HepG2 (cell line): ENCODE measurements around the gene ATAD3C. TPM values are rescaled to one million over a fixed set of nuclear protein-coding genes. Genes with fewer than 3 reads are reported as not detected.
A peak's percentile ranks its signal among the peaks of the same experiment; 100 is the strongest.

ENCODE experiments used
- ATF7-NPFF ChIP-seq: sonication (generic); formaldehyde crosslinking; IDR thresholded peaks from 2 replicates; pipeline ENCODE4 v1.8.1; 2023; ENCODE audit warnings: mild to moderate bottlenecking, low read depth, missing genetic modification reagents, moderate library complexity
- CEBPG ChIP-seq: IDR thresholded peaks from 2 replicates; pipeline ENCODE4 v1.6.1; 2016
- MAFF ChIP-seq: IDR thresholded peaks from 2 replicates; pipeline ENCODE4 v1.6.1; 2011; ENCODE audit warnings: low read depth, low read length, improper control_type of control experiment
- MIXL1 ChIP-seq: IDR thresholded peaks from 2 replicates; pipeline ENCODE4 v1.6.1; 2016
- REXO4 ChIP-seq: sonication (generic); formaldehyde crosslinking; IDR thresholded peaks from 2 replicates; pipeline ENCODE4 v1.8.0; 2022; ENCODE audit warnings: missing genetic modification reagents, mild to moderate bottlenecking, borderline replicate concordance
- RXRB ChIP-seq: IDR thresholded peaks from 2 replicates; pipeline ENCODE4 v1.6.1; 2016; ENCODE audit warnings: borderline replicate concordance, missing genetic modification reagents, missing compliant biosample characterization
- SRSF9 ChIP-seq: fragments of 200-400 bp; formaldehyde crosslinking; IDR thresholded peaks from 2 replicates; pipeline ENCODE4 v1.6.1; 2018; ENCODE audit warnings: borderline replicate concordance, mild to moderate bottlenecking, low read depth, low read length; ENCODE audit not compliant: insufficient read depth, poor library complexity, severe bottlenecking
- TAF15 ChIP-seq: fragments of 200-400 bp; formaldehyde crosslinking; IDR thresholded peaks from one replicate; pipeline ENCODE4 v1.6.1; 2018; ENCODE audit warnings: mild to moderate bottlenecking, low read depth, low read length; ENCODE audit not compliant: poor library complexity, severe bottlenecking
- TBX3 ChIP-seq: fragments of 450-650 bp; IDR thresholded peaks from 2 replicates; pipeline ENCODE4 v1.6.1; 2017; ENCODE audit warnings: antibody characterized with exemption, mild to moderate bottlenecking, inconsistent platforms, borderline replicate concordance
- ZFAT ChIP-seq: sonication (generic); formaldehyde crosslinking; conservative IDR thresholded peaks from 2 replicates; pipeline ENCODE4 v1.8.1; 2023; ENCODE audit warnings: missing genetic modification reagents, inconsistent platforms
- ZNF343 ChIP-seq: sonication (generic); formaldehyde crosslinking; IDR thresholded peaks from 2 replicates; pipeline ENCODE4 v1.4.0; 2020; ENCODE audit warnings: mild to moderate bottlenecking, missing genetic modification reagents
- ZNF451 ChIP-seq: sonication (generic); formaldehyde crosslinking; IDR thresholded peaks from 2 replicates; pipeline ENCODE4 v1.5.0; 2020; ENCODE audit warnings: mild to moderate bottlenecking, missing genetic modification reagents
- ZNF572 ChIP-seq: sonication (generic); formaldehyde crosslinking; IDR thresholded peaks from 2 replicates; pipeline ENCODE4 v1.5.1; 2020; ENCODE audit warnings: mild to moderate bottlenecking, missing genetic modification reagents
- ZNF614 ChIP-seq: IDR thresholded peaks from 2 replicates; pipeline ENCODE4 v1.6.1; 2018; ENCODE audit warnings: missing biosample characterization, missing genetic modification reagents, inconsistent platforms, borderline replicate concordance
- ZNF619 ChIP-seq: sonication (generic); formaldehyde crosslinking; IDR thresholded peaks from 2 replicates; pipeline ENCODE4 v1.4.0; 2020; ENCODE audit warnings: mild to moderate bottlenecking, missing genetic modification reagents
- ZNF879 ChIP-seq: sonication (generic); formaldehyde crosslinking; IDR thresholded peaks from 2 replicates; pipeline ENCODE4 v1.8.1; 2023; ENCODE audit warnings: missing genetic modification reagents
- ZSCAN20 ChIP-seq: sonication (generic); formaldehyde crosslinking; IDR thresholded peaks from 2 replicates; pipeline ENCODE4 v1.4.0; 2020; ENCODE audit warnings: missing genetic modification reagents, mild to moderate bottlenecking, borderline replicate concordance
- ZSCAN29 ChIP-seq: sonication (generic); formaldehyde crosslinking; conservative IDR thresholded peaks from 2 replicates; pipeline ENCODE4 v1.4.0; 2020; ENCODE audit warnings: mild to moderate bottlenecking, missing genetic modification reagents
- polyA plus RNA-seq, 8 experiments: library from polyadenylated mRNA; depleted of rRNA in 3 of 8; stranded (reverse) in 7 of 8; unstranded in 1 of 8; fragments of >200 nt; fragmentation: Illumina TruSeq in 4 of 8; extraction: Trizol in 4 of 8; gene quantifications; 2 replicates each; pipeline versions ENCODE4 v1.2.1 to v1.2.3, GENCODE V29; 2011 to 2016; ENCODE audit warnings: low read depth in 4 of 8, missing spikeins in 1 of 8, mixed read lengths in 1 of 8; ENCODE audit not compliant: insufficient read depth in 1 of 8
- total RNA-seq, 5 experiments: library from RNA; depleted of rRNA; stranded (reverse); fragments of >200 nt; fragmentation: Illumina TruSeq; extraction: Trizol; gene quantifications; 2 replicates each; pipeline ENCODE4 v1.2.3, GENCODE V29; 2016; ENCODE audit warnings: low read depth in 1 of 5
- TF ChIP-seq, protein P1 (sequence below): sonication (generic); formaldehyde crosslinking; conservative IDR thresholded peaks from 2 replicates; pipeline ENCODE4 v1.8.0; 2022; ENCODE audit warnings: low read depth, missing genetic modification reagents
- TF ChIP-seq, protein P2 (sequence below): sonication (generic); formaldehyde crosslinking; conservative IDR thresholded peaks from 2 replicates; pipeline ENCODE4 v1.4.0; 2020; ENCODE audit warnings: missing genetic modification reagents
- TF ChIP-seq, protein P3 (sequence below): IDR thresholded peaks from 2 replicates; pipeline ENCODE4 v1.6.1; 2018; ENCODE audit warnings: missing genetic modification reagents
- TF ChIP-seq, protein P4 (sequence below): sonication (generic); formaldehyde crosslinking; IDR thresholded peaks from 2 replicates; pipeline ENCODE4 v1.4.0; 2020; ENCODE audit warnings: mild to moderate bottlenecking, missing genetic modification reagents
- TF ChIP-seq, protein P5 (sequence below): sonication (generic); formaldehyde crosslinking; IDR thresholded peaks from 2 replicates; pipeline ENCODE4 v1.8.0; 2022; ENCODE audit warnings: missing genetic modification reagents, low read depth, mild to moderate bottlenecking, borderline replicate concordance

ATAD3C gene
- total and polyA plus RNA-seq, 2 of the 13 experiments (the other 11 are each of a cell fraction or from before 2014, with no cell fraction given): 2.4 to 3.2 TPM

DNA sequence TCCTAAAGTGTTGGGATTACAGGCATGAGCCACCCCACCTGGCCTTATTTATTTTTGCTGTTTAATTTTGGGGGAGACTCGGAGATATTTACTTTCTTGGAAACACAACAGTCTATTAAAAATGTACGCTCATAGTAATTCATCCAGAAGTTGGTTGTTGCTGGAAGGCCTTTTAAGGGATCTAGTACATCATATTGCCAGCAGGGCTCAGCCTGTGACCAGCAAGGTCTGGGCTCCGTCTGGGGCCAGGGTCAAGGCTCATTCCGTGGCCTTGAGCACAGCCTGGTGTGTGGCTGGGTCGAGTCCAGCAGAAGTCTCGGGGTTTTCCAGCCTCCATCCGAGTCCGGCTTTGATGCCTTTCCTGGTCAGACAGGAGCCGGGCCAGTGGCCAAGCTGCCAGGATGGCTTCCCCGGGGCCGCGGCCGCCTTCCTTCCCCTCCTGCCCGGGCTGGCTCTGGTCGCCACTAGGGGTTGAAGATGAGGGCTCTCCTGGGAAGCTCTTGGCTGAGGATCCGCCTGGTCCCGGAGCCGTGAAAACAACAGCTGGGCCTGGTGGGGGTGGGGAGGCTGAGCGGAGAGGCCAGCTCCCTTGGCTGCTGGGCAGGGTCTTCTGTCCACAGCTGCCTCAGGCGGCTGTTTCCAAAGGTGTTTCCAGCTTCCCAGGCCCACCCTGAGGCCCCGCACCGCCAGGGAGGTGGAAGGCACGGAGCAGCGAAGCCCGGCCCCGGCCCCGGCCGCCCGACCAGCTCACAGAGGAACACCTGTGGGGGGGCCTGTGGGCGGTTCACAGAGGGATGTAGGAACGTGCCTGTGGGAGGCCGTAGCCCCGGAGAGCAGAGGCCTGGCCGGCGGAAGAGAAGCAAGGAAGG, 19.1 kb upstream of the ATAD3C start (continued):
- TF ChIP-seq, protein P1, sequence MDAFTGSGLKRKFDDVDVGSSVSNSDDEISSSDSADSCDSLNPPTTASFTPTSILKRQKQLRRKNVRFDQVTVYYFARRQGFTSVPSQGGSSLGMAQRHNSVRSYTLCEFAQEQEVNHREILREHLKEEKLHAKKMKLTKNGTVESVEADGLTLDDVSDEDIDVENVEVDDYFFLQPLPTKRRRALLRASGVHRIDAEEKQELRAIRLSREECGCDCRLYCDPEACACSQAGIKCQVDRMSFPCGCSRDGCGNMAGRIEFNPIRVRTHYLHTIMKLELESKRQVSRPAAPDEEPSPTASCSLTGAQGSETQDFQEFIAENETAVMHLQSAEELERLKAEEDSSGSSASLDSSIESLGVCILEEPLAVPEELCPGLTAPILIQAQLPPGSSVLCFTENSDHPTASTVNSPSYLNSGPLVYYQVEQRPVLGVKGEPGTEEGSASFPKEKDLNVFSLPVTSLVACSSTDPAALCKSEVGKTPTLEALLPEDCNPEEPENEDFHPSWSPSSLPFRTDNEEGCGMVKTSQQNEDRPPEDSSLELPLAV (CRISPR knock-in tag): no peak
- TF ChIP-seq MIXL1 (CRISPR knock-in tag) (no peak), ATF7-NPFF (CRISPR knock-in tag) (peak; percentile 47; the same call in 1 of the 2 replicates), CEBPG (CRISPR knock-in tag) (no peak), MAFF (no peak), ZNF343 (CRISPR knock-in tag) (no peak), SRSF9 (no peak), TBX3 (no peak), ZNF619 (CRISPR knock-in tag) (peak; percentile 18; the same call in 1 of the 2 replicates), ZSCAN20 (CRISPR knock-in tag) (no peak), ZNF879 (CRISPR knock-in tag) (no peak), ZFAT (CRISPR knock-in tag) (no peak), ZNF572 (CRISPR knock-in tag) (peak; percentile 85; the same call in 1 of the 2 replicates), REXO4 (CRISPR knock-in tag) (no peak), ZNF451 (CRISPR knock-in tag) (no peak), ZNF614 (CRISPR knock-in tag) (no peak), TAF15 (no peak), ZSCAN29 (CRISPR knock-in tag) (0 out of 2 replicates have a peak, but pooled peaks have one; percentile 28), RXRB (no peak)
- TF ChIP-seq, protein P2, sequence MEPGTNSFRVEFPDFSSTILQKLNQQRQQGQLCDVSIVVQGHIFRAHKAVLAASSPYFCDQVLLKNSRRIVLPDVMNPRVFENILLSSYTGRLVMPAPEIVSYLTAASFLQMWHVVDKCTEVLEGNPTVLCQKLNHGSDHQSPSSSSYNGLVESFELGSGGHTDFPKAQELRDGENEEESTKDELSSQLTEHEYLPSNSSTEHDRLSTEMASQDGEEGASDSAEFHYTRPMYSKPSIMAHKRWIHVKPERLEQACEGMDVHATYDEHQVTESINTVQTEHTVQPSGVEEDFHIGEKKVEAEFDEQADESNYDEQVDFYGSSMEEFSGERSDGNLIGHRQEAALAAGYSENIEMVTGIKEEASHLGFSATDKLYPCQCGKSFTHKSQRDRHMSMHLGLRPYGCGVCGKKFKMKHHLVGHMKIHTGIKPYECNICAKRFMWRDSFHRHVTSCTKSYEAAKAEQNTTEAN (CRISPR knock-in tag): no peak
- TF ChIP-seq, protein P3, sequence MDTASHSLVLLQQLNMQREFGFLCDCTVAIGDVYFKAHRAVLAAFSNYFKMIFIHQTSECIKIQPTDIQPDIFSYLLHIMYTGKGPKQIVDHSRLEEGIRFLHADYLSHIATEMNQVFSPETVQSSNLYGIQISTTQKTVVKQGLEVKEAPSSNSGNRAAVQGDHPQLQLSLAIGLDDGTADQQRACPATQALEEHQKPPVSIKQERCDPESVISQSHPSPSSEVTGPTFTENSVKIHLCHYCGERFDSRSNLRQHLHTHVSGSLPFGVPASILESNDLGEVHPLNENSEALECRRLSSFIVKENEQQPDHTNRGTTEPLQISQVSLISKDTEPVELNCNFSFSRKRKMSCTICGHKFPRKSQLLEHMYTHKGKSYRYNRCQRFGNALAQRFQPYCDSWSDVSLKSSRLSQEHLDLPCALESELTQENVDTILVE (CRISPR knock-in tag): no peak
- TF ChIP-seq, protein P4, sequence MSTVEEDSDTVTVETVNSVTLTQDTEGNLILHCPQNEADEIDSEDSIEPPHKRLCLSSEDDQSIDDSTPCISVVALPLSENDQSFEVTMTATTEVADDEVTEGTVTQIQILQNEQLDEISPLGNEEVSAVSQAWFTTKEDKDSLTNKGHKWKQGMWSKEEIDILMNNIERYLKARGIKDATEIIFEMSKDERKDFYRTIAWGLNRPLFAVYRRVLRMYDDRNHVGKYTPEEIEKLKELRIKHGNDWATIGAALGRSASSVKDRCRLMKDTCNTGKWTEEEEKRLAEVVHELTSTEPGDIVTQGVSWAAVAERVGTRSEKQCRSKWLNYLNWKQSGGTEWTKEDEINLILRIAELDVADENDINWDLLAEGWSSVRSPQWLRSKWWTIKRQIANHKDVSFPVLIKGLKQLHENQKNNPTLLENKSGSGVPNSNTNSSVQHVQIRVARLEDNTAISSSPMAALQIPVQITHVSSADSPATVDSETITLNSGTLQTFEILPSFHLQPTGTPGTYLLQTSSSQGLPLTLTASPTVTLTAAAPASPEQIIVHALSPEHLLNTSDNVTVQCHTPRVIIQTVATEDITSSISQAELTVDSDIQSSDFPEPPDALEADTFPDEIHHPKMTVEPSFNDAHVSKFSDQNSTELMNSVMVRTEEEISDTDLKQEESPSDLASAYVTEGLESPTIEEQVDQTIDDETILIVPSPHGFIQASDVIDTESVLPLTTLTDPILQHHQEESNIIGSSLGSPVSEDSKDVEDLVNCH (CRISPR knock-in tag): no peak
- TF ChIP-seq, protein P5, sequence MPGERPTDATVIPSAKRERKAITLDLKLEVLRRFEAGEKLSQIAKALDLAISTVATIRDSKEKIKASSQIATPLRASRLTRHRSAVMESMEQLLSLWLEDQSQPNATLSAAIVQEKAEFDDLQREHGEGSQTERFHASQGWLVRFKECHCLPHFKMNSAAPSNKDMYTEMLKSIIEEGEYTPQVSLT: 0 out of 2 replicates have a peak, but pooled peaks have one; percentile 59
